GM12878 (cell line): ENCODE measurements around the gene CDC42SE2. TPM values are rescaled to one million over a fixed set of nuclear protein-coding genes. Genes with fewer than 3 reads are reported as not detected.

Experiments used
- CHD2 ChIP-seq: IDR thresholded peaks from 2 replicates; pipeline ENCODE4 v1.6.1; 2011; ENCODE audit warnings: low read depth, low read length, improper control_type of control experiment, borderline replicate concordance
- FOXK2 ChIP-seq: fragments of 450-650 bp; IDR thresholded peaks from 2 replicates; pipeline ENCODE4 v1.6.1; 2017; ENCODE audit warnings: mild to moderate bottlenecking, moderate library complexity
- JUNB ChIP-seq: IDR thresholded peaks from 2 replicates; pipeline ENCODE4 v1.6.1; 2016; ENCODE audit warnings: antibody characterized with exemption, mild to moderate bottlenecking
- JUND ChIP-seq: IDR thresholded peaks from 2 replicates; pipeline ENCODE4 v1.6.1; 2012; ENCODE audit warnings: low read depth, mild to moderate bottlenecking, low read length, improper control_type of control experiment, moderate library complexity
- KDM1A ChIP-seq: fragments of 200-600 bp; sonication (generic); IDR thresholded peaks from 2 replicates; pipeline ENCODE4 v1.6.1; 2016; ENCODE audit warnings: borderline replicate concordance
- LARP7 ChIP-seq: fragments of 450-650 bp; IDR thresholded peaks from 2 replicates; pipeline ENCODE4 v1.6.1; 2017; ENCODE audit warnings: mild to moderate bottlenecking
- MEF2A ChIP-seq: IDR thresholded peaks from 2 replicates; pipeline ENCODE4 v1.6.1; 2011; ENCODE audit warnings: low read depth, mild to moderate bottlenecking, low read length, moderate library complexity; ENCODE audit not compliant: insufficient read depth
- MXI1 ChIP-seq: fragments of 150-350 bp; IDR thresholded peaks from 2 replicates; pipeline ENCODE4 v1.6.1; 2011; ENCODE audit warnings: low read depth, mild to moderate bottlenecking, inconsistent platforms, low read length, improper control_type of control experiment
- POLR2A ChIP-seq: IDR thresholded peaks from 2 replicates; pipeline ENCODE4 v1.6.1; 2011; ENCODE audit warnings: low read depth, mild to moderate bottlenecking, low read length
- SIX5 ChIP-seq: IDR thresholded peaks from 2 replicates; pipeline ENCODE4 v1.6.1; 2011; ENCODE audit warnings: mild to moderate bottlenecking, low read depth, low read length, moderate library complexity; ENCODE audit not compliant: severe bottlenecking
- SMC3 ChIP-seq: IDR thresholded peaks from 2 replicates; pipeline ENCODE4 v1.6.1; 2011; ENCODE audit warnings: low read length, improper control_type of control experiment, borderline replicate concordance
- STAT1 ChIP-seq: fragments of 450-650 bp; conservative IDR thresholded peaks from 2 replicates; pipeline ENCODE4 v1.6.1; 2014; ENCODE audit warnings: antibody characterized with exemption, mild to moderate bottlenecking
- TCF3 ChIP-seq: IDR thresholded peaks from 2 replicates; pipeline ENCODE4 v1.6.1; 2012; ENCODE audit warnings: low read depth, mild to moderate bottlenecking, low read length, borderline replicate concordance; ENCODE audit not compliant: insufficient read depth
- ZBED1 ChIP-seq: IDR thresholded peaks from 2 replicates; pipeline ENCODE4 v1.6.1; 2016; ENCODE audit warnings: borderline replicate concordance
- ZZZ3 ChIP-seq: IDR thresholded peaks from 2 replicates; pipeline ENCODE4 v1.6.1; 2011; ENCODE audit warnings: low read depth; ENCODE audit not compliant: control insufficient read depth, insufficient read length
- polyA plus RNA-seq, 11 experiments: library from polyadenylated mRNA; depleted of rRNA in 4 of 11; unstranded in 6 of 11; stranded (reverse) in 5 of 11; fragments of >200 nt; fragmentation: Nextera tagmentation in 4 of 11; fragmentation: Illumina TruSeq in 1 of 11; extraction: Ambion mirVana in 4 of 11; extraction: Trizol in 1 of 11; gene quantifications; 1 replicate in 1 of 11; 2 replicates in 10 of 11; pipeline versions ENCODE4 v1.2.1 to v1.2.3, GENCODE V29; 2011 to 2016; ENCODE audit warnings: inconsistent platforms in 2 of 11, missing spikeins in 2 of 11, low read depth in 1 of 11
- total RNA-seq, 4 experiments: library from RNA; depleted of rRNA in 3 of 4; stranded (reverse); fragments of >200 nt in 3 of 4; fragmentation: Illumina TruSeq in 1 of 4; extraction: Trizol in 1 of 4; gene quantifications; 2 replicates each; pipeline versions ENCODE4 v1.2.1 to v1.2.3, GENCODE V29; 2013 to 2021
- TF ChIP-seq, protein P1 (sequence below): fragments of 450-650 bp; conservative IDR thresholded peaks from 2 replicates; pipeline ENCODE4 v1.6.1; 2017; ENCODE audit warnings: mild to moderate bottlenecking, moderate library complexity
- TF ChIP-seq, protein P2 (sequence below): IDR thresholded peaks from 2 replicates; pipeline ENCODE4 v1.6.1; 2011; ENCODE audit warnings: mild to moderate bottlenecking, low read depth, low read length, moderate library complexity; ENCODE audit not compliant: insufficient replicate concordance
- TF ChIP-seq, protein P3 (sequence below): IDR thresholded peaks from 2 replicates; pipeline ENCODE4 v1.6.1; 2012; ENCODE audit warnings: low read depth, low read length, improper control_type of control experiment
- TF ChIP-seq, protein P4 (sequence below): fragments of 450-650 bp; IDR thresholded peaks from 2 replicates; pipeline ENCODE4 v1.6.1; 2018; ENCODE audit warnings: borderline replicate concordance, mild to moderate bottlenecking; ENCODE audit not compliant: partially characterized antibody
- TF ChIP-seq, protein P5 (sequence below): fragments of 150-350 bp; IDR thresholded peaks from 2 replicates; pipeline ENCODE4 v1.6.1; 2016; ENCODE audit warnings: low read depth, low read length
- TF ChIP-seq, protein P6 (sequence below): IDR thresholded peaks from 2 replicates; pipeline ENCODE4 v1.6.1; 2012; ENCODE audit warnings: low read depth, low read length, improper control_type of control experiment

Gene CDC42SE2
- total and polyA plus RNA-seq, 10 of the 15 experiments (the other 5 are each of a cell fraction or from before 2014, with no cell fraction given) = 57.0 to 148 (median 80.3) TPM

DNA sequence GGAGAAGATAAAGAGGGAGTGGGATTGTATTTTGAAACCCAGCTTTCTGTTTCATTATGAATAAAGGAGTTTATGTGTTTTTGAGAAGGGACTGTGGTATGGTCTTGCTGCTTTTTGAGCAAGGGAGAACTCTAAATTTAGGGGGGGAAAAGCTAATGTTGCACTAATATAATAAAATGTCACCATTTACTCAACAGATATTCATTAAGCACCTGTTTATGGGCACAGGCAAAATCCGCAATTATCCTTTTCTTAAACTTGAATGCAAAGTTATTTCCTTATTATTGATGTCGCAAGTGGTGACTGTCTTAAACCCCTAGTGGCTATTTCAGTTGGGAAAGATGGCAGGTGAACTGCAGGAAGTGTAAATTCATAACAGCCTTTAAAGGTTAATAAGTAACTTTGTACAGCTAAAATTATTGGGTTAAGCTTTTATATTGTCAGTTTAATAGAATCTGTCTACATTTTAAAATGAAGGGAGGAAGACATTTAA, 1.5 kb downstream of the CDC42SE2 start (continued):
- TF ChIP-seq STAT1 (no peak), CHD2 (no peak), JUNB (peak; percentile 84), POLR2A (no peak), KDM1A (no peak), ZBED1 (no peak), JUND (0 out of 2 replicates have a peak, but pooled peaks have one; percentile 43), SIX5 (no peak), LARP7 (no peak), ZZZ3 (no peak), FOXK2 (no peak), MXI1 (peak; percentile 56; the same call in 1 of the 2 replicates), SMC3 (peak; percentile 3; the same call in 1 of the 2 replicates), MEF2A (0 out of 2 replicates have a peak, but pooled peaks have one; percentile 15), TCF3 (no peak)
- TF ChIP-seq, protein P1, sequence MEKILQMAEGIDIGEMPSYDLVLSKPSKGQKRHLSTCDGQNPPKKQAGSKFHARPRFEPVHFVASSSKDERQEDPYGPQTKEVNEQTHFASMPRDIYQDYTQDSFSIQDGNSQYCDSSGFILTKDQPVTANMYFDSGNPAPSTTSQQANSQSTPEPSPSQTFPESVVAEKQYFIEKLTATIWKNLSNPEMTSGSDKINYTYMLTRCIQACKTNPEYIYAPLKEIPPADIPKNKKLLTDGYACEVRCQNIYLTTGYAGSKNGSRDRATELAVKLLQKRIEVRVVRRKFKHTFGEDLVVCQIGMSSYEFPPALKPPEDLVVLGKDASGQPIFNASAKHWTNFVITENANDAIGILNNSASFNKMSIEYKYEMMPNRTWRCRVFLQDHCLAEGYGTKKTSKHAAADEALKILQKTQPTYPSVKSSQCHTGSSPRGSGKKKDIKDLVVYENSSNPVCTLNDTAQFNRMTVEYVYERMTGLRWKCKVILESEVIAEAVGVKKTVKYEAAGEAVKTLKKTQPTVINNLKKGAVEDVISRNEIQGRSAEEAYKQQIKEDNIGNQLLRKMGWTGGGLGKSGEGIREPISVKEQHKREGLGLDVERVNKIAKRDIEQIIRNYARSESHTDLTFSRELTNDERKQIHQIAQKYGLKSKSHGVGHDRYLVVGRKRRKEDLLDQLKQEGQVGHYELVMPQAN = peak; percentile 70; the same call in 1 of the 2 replicates
- TF ChIP-seq, protein P2, sequence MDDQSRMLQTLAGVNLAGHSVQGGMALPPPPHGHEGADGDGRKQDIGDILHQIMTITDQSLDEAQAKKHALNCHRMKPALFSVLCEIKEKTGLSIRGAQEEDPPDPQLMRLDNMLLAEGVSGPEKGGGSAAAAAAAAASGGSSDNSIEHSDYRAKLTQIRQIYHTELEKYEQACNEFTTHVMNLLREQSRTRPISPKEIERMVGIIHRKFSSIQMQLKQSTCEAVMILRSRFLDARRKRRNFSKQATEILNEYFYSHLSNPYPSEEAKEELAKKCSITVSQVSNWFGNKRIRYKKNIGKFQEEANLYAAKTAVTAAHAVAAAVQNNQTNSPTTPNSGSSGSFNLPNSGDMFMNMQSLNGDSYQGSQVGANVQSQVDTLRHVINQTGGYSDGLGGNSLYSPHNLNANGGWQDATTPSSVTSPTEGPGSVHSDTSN = no peak
- TF ChIP-seq, protein P3, sequence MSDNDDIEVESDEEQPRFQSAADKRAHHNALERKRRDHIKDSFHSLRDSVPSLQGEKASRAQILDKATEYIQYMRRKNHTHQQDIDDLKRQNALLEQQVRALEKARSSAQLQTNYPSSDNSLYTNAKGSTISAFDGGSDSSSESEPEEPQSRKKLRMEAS = no peak
- TF ChIP-seq, protein P4, sequence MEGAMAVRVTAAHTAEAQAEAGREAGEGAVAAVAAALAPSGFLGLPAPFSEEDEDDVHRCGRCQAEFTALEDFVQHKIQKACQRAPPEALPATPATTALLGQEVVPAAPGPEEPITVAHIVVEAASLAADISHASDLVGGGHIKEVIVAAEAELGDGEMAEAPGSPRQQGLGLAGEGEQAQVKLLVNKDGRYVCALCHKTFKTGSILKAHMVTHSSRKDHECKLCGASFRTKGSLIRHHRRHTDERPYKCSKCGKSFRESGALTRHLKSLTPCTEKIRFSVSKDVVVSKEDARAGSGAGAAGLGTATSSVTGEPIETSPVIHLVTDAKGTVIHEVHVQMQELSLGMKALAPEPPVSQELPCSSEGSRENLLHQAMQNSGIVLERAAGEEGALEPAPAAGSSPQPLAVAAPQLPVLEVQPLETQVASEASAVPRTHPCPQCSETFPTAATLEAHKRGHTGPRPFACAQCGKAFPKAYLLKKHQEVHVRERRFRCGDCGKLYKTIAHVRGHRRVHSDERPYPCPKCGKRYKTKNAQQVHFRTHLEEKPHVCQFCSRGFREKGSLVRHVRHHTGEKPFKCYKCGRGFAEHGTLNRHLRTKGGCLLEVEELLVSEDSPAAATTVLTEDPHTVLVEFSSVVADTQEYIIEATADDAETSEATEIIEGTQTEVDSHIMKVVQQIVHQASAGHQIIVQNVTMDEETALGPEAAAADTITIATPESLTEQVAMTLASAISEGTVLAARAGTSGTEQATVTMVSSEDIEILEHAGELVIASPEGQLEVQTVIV = no peak
- TF ChIP-seq, protein P5, sequence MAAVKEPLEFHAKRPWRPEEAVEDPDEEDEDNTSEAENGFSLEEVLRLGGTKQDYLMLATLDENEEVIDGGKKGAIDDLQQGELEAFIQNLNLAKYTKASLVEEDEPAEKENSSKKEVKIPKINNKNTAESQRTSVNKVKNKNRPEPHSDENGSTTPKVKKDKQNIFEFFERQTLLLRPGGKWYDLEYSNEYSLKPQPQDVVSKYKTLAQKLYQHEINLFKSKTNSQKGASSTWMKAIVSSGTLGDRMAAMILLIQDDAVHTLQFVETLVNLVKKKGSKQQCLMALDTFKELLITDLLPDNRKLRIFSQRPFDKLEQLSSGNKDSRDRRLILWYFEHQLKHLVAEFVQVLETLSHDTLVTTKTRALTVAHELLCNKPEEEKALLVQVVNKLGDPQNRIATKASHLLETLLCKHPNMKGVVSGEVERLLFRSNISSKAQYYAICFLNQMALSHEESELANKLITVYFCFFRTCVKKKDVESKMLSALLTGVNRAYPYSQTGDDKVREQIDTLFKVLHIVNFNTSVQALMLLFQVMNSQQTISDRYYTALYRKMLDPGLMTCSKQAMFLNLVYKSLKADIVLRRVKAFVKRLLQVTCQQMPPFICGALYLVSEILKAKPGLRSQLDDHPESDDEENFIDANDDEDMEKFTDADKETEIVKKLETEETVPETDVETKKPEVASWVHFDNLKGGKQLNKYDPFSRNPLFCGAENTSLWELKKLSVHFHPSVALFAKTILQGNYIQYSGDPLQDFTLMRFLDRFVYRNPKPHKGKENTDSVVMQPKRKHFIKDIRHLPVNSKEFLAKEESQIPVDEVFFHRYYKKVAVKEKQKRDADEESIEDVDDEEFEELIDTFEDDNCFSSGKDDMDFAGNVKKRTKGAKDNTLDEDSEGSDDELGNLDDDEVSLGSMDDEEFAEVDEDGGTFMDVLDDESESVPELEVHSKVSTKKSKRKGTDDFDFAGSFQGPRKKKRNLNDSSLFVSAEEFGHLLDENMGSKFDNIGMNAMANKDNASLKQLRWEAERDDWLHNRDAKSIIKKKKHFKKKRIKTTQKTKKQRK = no peak
- TF ChIP-seq, protein P6, sequence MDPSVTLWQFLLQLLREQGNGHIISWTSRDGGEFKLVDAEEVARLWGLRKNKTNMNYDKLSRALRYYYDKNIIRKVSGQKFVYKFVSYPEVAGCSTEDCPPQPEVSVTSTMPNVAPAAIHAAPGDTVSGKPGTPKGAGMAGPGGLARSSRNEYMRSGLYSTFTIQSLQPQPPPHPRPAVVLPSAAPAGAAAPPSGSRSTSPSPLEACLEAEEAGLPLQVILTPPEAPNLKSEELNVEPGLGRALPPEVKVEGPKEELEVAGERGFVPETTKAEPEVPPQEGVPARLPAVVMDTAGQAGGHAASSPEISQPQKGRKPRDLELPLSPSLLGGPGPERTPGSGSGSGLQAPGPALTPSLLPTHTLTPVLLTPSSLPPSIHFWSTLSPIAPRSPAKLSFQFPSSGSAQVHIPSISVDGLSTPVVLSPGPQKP = no peak
